HG03280 (cell line): ENCODE measurements around the gene PSMB9.
"Not testable (repeated sequence)": the region's sequence is repeated elsewhere in the genome, so short reads cannot be mapped to it uniquely, and the experiment has no call there.

Source experiments
- ATAC-seq: cut with Tn5 transposase; IDR thresholded peaks from one replicate; pipeline ENCODE4 v1.9.1; 2021; ENCODE audit warnings: mild to moderate bottlenecking, moderate library complexity; ENCODE audit not compliant: unreplicated experiment

Gene PSMB9

GRCh38 chr6:32853541-32854375, at the start of gene PSMB9, which contains the start of gene TAP1:
PSMB9 (plus strand) TSS chr6:32854192; CDS start chr6:32854230, 38 bp downstream.
TAP1 (minus strand) TSS chr6:32853704; CDS start chr6:32853636, 68 bp downstream.
- ATAC-seq, result peak; percentile 85

- ATAC-seq, result not testable (repeated sequence)
Observed at GRCh38 chr6:32805404-32805803, 48.6 kb upstream of the PSMB9 start.

DNA sequence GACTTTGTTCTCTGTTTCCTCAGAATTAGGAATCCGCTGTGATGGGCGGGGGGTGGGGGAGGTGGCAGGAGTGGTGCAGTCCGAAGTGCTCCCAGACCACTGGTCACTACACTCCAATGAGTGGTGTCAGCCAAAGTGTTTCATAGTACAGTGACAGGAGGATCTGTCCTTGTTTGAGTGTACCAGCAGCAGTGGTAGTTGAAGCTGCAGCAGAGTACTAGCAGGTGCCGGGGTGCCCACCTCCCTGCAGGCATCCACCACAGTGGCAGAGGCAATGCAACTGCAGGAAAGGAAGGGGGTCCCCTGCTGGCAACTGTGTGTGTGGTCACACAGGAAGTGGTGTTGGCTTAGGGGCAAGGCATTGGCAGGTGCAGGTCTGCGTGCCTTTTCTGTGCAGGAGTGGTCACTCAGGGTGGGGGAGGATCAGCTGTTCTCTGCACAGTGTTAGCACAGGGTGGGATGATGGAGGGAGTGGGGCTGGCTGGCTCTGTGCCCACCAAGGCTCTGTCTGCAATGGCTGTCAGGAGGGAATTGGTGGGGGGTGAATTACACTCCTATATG, 46.9 kb upstream of the PSMB9 start:
- no peak for ATAC-seq

- no peak for ATAC-seq
Observed at GRCh38 chr6:32809171-32809570, 44.8 kb upstream of the PSMB9 start.

DNA sequence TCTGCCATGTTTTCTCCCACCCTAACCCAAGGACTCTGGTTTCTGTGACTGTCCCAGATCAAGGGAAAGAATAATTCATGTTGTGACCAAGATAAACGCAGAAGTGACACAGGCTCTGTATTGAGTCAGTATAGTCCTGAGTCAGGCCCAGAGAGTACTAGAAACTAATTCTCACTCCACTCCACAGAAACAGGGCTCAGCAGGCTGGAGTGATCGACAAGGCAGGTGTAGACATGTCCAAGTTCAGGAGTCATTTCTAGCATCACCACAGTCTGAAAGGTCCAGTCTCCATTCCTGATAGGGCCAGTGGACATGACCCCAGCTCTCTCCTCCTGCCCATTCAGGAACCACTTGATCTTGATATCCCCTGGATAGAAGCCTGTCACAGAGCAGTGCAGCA, 39.8 kb upstream of the PSMB9 start:
- ATAC-seq, result no peak

DNA sequence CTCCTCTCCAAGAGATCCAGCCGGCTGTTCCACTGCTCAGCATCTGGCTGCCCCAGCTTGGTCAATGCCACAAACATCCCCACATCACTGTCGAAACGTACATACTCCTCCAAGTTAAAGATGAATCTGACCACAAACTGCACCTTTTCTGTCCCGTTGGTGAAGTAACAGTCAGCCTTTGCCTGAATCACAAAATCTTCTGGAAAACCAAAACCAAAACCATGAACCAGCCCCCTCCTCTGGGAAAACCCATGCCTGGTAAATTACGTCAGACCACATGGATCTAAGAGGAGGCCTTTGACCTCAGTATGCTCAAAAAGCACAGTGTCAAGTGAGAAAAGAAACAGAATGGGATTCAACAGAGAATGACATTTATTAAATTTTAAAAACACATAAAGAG, 38.9 kb upstream of the PSMB9 start:
- ATAC-seq, result no peak

DNA sequence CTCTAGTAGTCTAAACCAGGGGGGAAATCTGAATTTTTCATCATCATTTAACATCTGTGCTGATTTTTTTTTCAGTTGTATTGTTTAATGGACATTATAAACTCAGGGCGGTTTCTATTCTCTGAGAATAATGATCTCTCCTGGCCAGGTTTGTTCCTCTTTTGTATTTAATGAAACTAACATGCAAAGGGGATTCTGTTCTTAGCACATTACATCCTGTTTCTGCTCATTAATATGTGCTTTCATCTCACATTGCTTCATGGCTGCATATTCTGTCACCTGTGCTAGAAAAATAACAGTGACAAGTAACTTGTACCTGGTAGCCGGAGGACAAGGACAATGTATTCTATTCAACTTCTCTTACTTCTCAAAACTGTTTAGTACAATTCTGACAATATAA, 38.0 kb upstream of the PSMB9 start:
- ATAC-seq, result peak; percentile 63

GRCh38 chr6:32816746-32817204, 37.2 kb upstream of the PSMB9 start, which contains the start of gene HLA-DOB:
HLA-DOB (minus strand) TSS chr6:32817002; CDS start chr6:32816951, 51 bp downstream.
- no peak for ATAC-seq

- ATAC-seq, result no peak
Observed at GRCh38 chr6:32818867-32819266, 35.1 kb upstream of the PSMB9 start.

DNA sequence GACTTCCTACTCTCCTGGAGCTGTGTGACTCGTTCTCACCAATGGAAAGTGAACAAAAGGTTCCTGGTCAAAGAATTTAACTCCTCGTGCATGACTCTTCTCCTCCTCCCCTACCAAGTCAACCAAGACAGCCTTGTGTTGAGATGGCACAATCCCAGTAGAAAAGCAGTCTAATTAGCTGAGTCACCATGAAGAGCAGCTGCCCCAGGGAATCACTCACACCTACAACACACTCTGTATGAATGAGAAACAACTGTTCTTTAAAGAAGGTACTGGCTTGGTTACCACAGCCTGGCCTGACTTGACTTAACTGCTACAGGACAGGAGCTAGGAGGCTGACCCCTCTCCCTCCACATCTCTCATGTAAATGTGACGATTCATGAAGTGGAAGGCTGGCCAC, 34.3 kb upstream of the PSMB9 start:
- no peak for ATAC-seq

- no peak for ATAC-seq
Observed at GRCh38 chr6:32825966-32826365, 28.0 kb upstream of the PSMB9 start.

- ATAC-seq, result no peak
Observed at GRCh38 chr6:32827025-32827424, 27.0 kb upstream of the PSMB9 start.

DNA sequence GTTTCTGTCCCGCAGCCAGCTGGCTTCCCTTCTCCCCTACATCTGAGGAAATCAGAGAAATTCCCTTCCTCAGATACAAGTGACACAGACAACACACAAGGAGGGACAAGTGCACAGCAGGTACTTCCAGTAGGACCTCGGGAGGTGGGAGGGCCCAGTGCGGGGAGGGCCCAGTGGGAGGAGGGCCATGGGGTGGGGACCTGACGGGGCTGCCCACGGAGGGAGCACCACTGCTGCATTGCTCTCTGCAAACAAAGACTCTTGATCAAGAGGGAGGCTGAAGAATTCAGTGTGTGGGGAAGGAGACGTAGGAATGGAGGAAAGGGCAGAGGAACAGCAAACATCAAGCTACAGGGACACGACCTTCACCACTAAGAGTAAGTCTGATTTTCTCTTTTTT, 24.5 kb upstream of the PSMB9 start:
- no peak for ATAC-seq

DNA sequence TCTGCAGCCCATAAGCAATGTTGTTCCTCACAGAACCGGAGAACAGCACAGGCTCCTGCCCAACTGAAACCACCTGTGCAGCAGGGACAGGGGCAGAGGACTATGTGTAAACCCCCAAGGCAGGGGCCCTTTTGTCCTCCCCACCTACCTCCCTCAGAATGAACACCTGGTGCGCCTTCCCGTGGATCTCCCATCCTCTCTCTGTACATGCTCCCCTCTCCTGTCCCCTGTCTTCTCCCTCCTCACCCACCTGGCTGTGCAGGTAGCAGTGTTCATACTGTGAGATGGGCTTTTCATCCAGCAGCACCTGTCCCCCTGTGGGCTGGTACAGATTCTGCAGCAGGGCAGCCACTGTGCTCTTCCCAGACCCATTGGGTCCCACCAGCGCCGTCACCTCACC, 24.0 kb upstream of the PSMB9 start:
- ATAC-seq, result no peak

DNA sequence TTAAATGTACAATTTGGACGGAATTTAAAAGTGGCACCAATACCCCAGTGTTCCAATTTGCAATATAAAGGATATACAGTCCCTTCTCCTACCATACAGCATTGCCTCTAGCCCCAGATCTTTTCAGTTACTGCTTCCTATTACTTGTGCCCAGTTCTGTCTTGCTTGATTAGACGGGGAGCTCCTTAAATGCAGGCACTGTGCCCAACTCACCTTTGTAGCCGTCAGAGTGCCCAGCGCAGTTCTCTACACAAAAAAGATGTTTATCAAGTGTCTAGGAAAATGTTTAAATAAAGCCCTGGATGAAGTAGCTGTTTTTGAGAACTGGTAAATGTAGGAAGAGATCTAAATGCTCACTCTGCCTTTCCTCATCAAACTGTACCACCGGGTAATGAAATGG, 23.1 kb upstream of the PSMB9 start:
- ATAC-seq, result no peak

DNA sequence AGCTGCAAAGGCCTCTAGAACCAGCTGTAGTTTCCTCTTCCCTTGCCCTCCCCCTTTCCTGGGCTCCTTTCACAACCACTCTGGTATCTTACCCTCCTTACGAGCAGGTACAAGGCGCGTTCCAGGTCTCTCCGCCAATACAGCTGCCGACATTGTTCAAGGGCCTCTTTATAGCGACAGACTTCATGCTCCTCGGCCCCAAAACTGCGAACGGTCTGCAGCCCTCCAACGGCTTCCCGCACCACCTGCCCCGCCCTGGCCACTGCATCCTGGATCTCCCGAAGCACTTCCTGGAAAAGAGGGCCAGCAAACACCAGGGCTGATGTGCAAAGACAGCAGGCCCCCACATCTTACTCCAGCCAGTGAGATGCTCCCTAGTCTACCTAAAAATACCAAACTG, 21.5 kb upstream of the PSMB9 start:
- ATAC-seq, result no peak

DNA sequence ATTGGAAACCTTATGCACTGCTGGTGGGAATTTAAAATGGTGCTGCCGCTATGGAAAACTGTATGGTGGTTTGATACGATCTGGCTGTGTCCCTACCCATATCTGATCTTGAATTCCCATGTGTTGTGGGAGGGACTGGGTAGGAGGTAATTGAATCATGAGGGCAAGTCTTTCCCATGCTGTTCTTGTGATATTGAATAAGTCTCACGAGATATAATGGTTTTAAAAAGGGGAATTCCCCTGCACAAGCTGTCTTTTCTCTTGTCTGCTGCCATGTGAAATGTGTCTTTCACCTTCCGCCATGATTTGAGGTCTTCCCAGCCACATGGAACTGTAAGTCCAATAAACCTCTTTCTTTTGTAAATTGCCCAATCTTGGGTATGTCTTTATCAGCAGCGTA, 20.3 kb upstream of the PSMB9 start:
- no peak for ATAC-seq

GRCh38 chr6:32835167-32835893, 18.7 kb upstream of the PSMB9 start:
- ATAC-seq, result no peak

DNA sequence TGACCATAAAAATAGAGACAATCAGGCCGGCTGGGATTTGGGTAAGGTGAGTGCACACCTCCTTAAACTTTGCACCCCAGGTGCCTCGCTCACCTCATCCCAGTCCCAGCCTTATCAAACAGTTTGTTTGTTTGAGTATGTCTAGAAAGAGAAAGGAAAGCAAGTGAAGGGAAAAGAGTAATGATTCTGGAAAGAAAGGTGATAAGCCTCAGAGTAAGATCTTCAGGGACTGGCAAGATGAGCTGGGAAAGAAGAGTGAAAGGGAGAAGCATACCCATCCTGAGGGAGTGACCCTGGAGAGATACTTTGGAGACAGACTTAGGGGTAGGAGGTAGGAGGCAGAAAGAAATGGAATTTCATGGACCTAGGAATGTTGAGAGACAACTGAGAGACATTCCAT, 17.1 kb upstream of the PSMB9 start:
- ATAC-seq, result no peak

DNA sequence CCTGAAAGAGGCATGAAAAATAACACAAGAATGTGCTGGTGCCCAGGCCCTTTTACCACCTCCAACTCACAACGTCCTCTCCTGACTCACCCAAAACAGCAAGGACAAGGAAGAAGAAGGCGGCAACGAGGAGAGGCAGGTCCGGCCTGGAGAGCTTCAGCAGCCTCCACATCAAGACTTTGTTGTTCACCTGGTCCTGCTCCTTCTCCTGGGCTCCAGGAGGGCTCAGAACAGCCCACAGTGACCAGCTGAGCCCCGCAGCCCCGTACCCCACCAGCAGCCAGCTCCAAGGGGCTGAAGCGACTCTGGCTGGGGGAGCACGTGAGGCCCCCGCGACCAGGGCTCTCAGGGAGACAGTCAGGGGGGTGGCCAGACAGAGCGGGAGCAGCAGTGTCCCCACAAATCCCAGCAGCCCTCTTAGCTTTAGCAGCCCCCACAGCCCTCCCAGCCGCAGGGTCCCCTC, 16.3 kb upstream of the PSMB9 start:
- no peak for ATAC-seq

DNA sequence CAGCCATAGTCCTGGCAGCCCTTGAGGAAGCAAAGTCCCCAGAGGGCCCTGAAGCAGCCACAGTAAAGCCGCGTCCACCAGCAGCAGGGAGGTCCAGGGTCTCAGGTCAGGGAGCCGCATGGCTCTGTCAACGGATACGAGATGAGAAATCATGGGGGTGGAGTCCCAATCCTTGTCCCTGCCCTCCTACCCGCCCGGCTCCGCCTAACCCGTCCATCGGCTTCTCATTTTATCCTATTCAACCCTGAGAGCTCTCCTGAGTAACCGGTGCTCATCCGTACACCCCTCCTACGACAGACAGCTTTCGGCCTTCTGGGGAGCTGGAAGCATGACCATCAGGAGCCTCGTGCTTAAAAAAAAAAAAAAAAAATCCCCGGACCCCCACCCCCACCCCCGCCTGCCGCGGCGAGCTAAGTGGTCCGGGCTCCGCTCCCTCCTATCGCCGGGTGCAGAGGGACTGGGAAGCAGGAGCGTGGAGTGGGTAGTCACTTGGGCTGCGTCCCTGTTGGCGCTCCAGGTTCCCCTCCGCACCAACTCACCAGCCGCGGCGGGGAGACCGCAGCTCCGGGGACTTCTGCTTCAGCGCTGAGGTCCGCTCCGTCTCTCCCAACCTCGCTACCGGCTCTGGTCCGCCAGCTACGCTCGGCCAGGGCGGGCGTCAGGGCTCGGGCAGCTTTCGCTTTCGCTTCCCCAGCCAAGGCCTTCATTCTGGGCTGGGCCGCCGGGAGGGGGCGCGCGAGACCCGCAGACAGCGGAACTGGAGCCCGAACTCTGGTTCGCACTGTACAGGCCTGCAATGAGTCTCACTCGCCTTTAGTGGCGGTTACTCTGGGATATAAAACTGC, 15.7 kb upstream of the PSMB9 start, which contains the start of gene TAP2:
Gene TAP2 (minus strand): TSS at position 626 of the 845 bp plus-strand sequence. CDS start 506 bp downstream, at position 120.
- ATAC-seq, result peak; percentile 79
